GM20000 (cell line): ENCODE measurements around the gene GDF7.

Experiments used
- DNase-seq: peaks from one replicate; pipeline ENCODE4 v3.0.0; 2012; ENCODE audit warnings: low spot score
- CTCF ChIP-seq: IDR thresholded peaks from 2 replicates; pipeline ENCODE4 v1.5.1; 2012; ENCODE audit warnings: mild to moderate bottlenecking, control low read depth; ENCODE audit errors: extremely low read depth, missing control alignments

Gene GDF7

GRCh38 chr2:20620696-20621365 lies 46.1 kb upstream of the GDF7 start:
- TF ChIP-seq CTCF: no peak
- no peak for DNase-seq

GRCh38 chr2:20621366-20622295 lies 45.3 kb upstream of the GDF7 start:
- DNase-seq: no peak
- no peak for TF ChIP-seq CTCF

- DNase-seq: no peak
- TF ChIP-seq CTCF: no peak
These were observed 44.7 kb upstream of the GDF7 start for GRCh38 chr2:20622296-20622686.

- TF ChIP-seq CTCF: no peak
- no peak for DNase-seq
These were observed 44.2 kb upstream of the GDF7 start for GRCh38 chr2:20622731-20623130.

GRCh38 chr2:20623241-20623640 lies 43.7 kb upstream of the GDF7 start:
- no peak for DNase-seq
- TF ChIP-seq CTCF: no peak

- DNase-seq: no peak
- no peak for TF ChIP-seq CTCF
These were observed 43.2 kb upstream of the GDF7 start for GRCh38 chr2:20623741-20624155.
